H1 (cell line): ENCODE measurements around the gene FZD4. TPM values are rescaled to one million over a fixed set of nuclear protein-coding genes. Genes with fewer than 3 reads are reported as not detected.

Experiments used
- CTCF ChIA-PET: fragments of 300-600 bp; sonication (Branson Sonifier 250); formaldehyde crosslinking; loops from one replicate; lab custom pipeline; 2021; ENCODE audit not compliant: partially characterized antibody; lab: Charles Lee
- POLR2A ChIA-PET: fragments of 300-600 bp; sonication (Branson Sonifier 250); formaldehyde crosslinking; loops from one replicate; lab custom pipeline; 2021; ENCODE audit warnings: inconsistent platforms; ENCODE audit not compliant: partially characterized antibody; lab: Charles Lee
- DNase-seq, 2 experiments: peaks; one replicate each; pipeline versions ENCODE4 v3.0.0 to v3.0.0-alpha.2; 2010 to 2022; ENCODE audit warnings: low spot score in 2 of 2, low read depth in 1 of 2, mixed read lengths in 1 of 2
- FAIRE-seq: peaks from 2 replicates; lab custom pipeline; 2011; peaks lifted over from hg19 to GRCh38; lab: Jason Lieb, UNC
- H2AFZ ChIP-seq: 2 replicates; pipeline ENCODE4 v1.8.1; 2012; ENCODE audit warnings: low read length, inconsistent platforms
- H2AK5ac ChIP-seq: 2 replicates; pipeline ENCODE4 v1.6.1; 2013; ENCODE audit warnings: low read depth, low read length
- H2BK120ac ChIP-seq: replicated peaks from 2 replicates; pipeline ENCODE3; 2013; ENCODE audit warnings: low read depth, low read length, inconsistent platforms
- H2BK12ac ChIP-seq: 2 replicates; pipeline ENCODE4 v1.6.1; 2013; ENCODE audit warnings: low read depth, low read length
- H2BK15ac ChIP-seq: 2 replicates; pipeline ENCODE4 v1.6.1; 2013; ENCODE audit warnings: low read length
- H2BK20ac ChIP-seq: 2 replicates; pipeline ENCODE4 v1.6.1; 2013; ENCODE audit warnings: low read length
- H2BK5ac ChIP-seq: 2 replicates; pipeline ENCODE4 v1.6.1; 2013; ENCODE audit warnings: low read depth, low read length
- H3K14ac ChIP-seq: 2 replicates; pipeline ENCODE4 v1.6.1; 2013; ENCODE audit warnings: inconsistent platforms; ENCODE audit not compliant: insufficient read length
- H3K18ac ChIP-seq: 2 replicates; pipeline ENCODE4 v1.6.1; 2013; ENCODE audit warnings: low read length; ENCODE audit errors: extremely low read depth
- H3K23ac ChIP-seq: 2 replicates; pipeline ENCODE4 v1.6.1; 2013; ENCODE audit warnings: inconsistent platforms; ENCODE audit not compliant: insufficient read length
- H3K23me2 ChIP-seq: 2 replicates; pipeline ENCODE4 v1.6.1; 2013; ENCODE audit warnings: low read depth, low read length
- H3K27ac ChIP-seq: 2 replicates; pipeline ENCODE4 v1.6.1; 2011; ENCODE audit warnings: low read depth, low read length, inconsistent platforms
- H3K27me3 ChIP-seq, 4 experiments: replicated peaks in 1 of 4; 1 replicate in 1 of 4; 2 replicates in 3 of 4; pipeline versions ENCODE4 v1.6.1 to v1.8.1; 2011 to 2013; ENCODE audit warnings: low read length in 3 of 4, mild to moderate bottlenecking in 3 of 4, inconsistent platforms in 2 of 4, mixed read lengths in 2 of 4, moderate library complexity in 1 of 4; ENCODE audit not compliant: control insufficient read depth in 3 of 4, insufficient read depth in 3 of 4; ENCODE audit errors: extremely low read depth in 1 of 4
- H3K36me3 ChIP-seq, 4 experiments: 2 replicates each; pipeline versions ENCODE4 v1.6.1 to v1.8.1; 2011 to 2013; ENCODE audit warnings: mild to moderate bottlenecking in 4 of 4, low read length in 3 of 4, moderate library complexity in 2 of 4, control low read depth in 1 of 4, inconsistent platforms in 1 of 4; ENCODE audit not compliant: insufficient read depth in 4 of 4, control insufficient read depth in 2 of 4
- H3K4ac ChIP-seq: replicated peaks from 2 replicates; pipeline ENCODE3; 2013; ENCODE audit warnings: low read length, low read depth, mixed read lengths, inconsistent platforms; ENCODE audit not compliant: insufficient read length
- H3K4me1 ChIP-seq, 4 experiments: replicated peaks in 1 of 4; 1 replicate in 1 of 4; 2 replicates in 3 of 4; pipeline versions ENCODE4 v1.6.1 to v1.8.1; 2011 to 2013; ENCODE audit warnings: low read length in 3 of 4, inconsistent platforms in 2 of 4, mixed read lengths in 1 of 4; ENCODE audit not compliant: insufficient read depth in 4 of 4, control insufficient read depth in 3 of 4
- H3K4me2 ChIP-seq, 2 experiments: 2 replicates each; pipeline versions ENCODE4 v1.6.1 to v1.8.1; 2011 to 2013; ENCODE audit warnings: low read depth in 2 of 2, low read length in 2 of 2, control low read depth in 1 of 2, inconsistent platforms in 1 of 2, mild to moderate bottlenecking in 1 of 2; ENCODE audit not compliant: insufficient read depth in 1 of 2
- H3K4me3 ChIP-seq, 4 experiments: fragments of 200-600, 300-600 bp in 1 of 4; sonication (generic), shearing (Covaris generic), sonication (Bioruptor Twin) in 1 of 4; 2 replicates each; pipeline versions ENCODE4 v1.5.1 to v1.8.1; 2011 to 2016; ENCODE audit warnings: low read length in 4 of 4, low read depth in 3 of 4, control low read depth in 2 of 4, inconsistent platforms in 2 of 4, mild to moderate bottlenecking in 2 of 4, mixed read lengths in 1 of 4, moderate library complexity in 1 of 4; ENCODE audit not compliant: insufficient read depth in 2 of 4; ENCODE audit errors: extremely low read depth in 1 of 4
- H3K56ac ChIP-seq: replicated peaks from 2 replicates; pipeline ENCODE3; 2013; ENCODE audit warnings: low read depth, mild to moderate bottlenecking, mixed read lengths, low read length, inconsistent platforms; ENCODE audit not compliant: insufficient read length
- H3K79me1 ChIP-seq: 2 replicates; pipeline ENCODE4 v1.6.1; 2013; ENCODE audit warnings: low read depth, low read length, control low read depth
- H3K79me2 ChIP-seq, 2 experiments: 2 replicates each; pipeline versions ENCODE4 v1.6.1 to v1.8.1; 2012 to 2013; ENCODE audit warnings: low read length in 2 of 2, mild to moderate bottlenecking in 2 of 2, inconsistent platforms in 1 of 2; ENCODE audit not compliant: insufficient read depth in 2 of 2, control insufficient read depth in 1 of 2
- H3K9ac ChIP-seq, 4 experiments: replicated peaks in 1 of 4; 1 replicate in 1 of 4; 2 replicates in 3 of 4; pipeline versions ENCODE4 v1.6.1 to v1.8.1; 2011 to 2013; ENCODE audit warnings: low read depth in 3 of 4, low read length in 3 of 4, control low read depth in 2 of 4, mild to moderate bottlenecking in 2 of 4, moderate library complexity in 2 of 4, inconsistent platforms in 1 of 4; ENCODE audit errors: extremely low read depth in 1 of 4
- H3K9me3 ChIP-seq, 2 experiments: 2 replicates each; pipeline versions ENCODE4 v1.6.1 to v1.8.1; 2012 to 2013; ENCODE audit warnings: mild to moderate bottlenecking in 2 of 2, moderate library complexity in 2 of 2, control low read depth in 1 of 2, inconsistent platforms in 1 of 2, low read depth in 1 of 2, low read length in 1 of 2, mixed read lengths in 1 of 2; ENCODE audit not compliant: insufficient read depth in 2 of 2
- H4K20me1 ChIP-seq, 2 experiments: replicated peaks in 1 of 2; 2 replicates each; pipeline versions ENCODE3 to v1.8.1; 2011 to 2013; ENCODE audit warnings: inconsistent platforms in 2 of 2, low read length in 2 of 2, mild to moderate bottlenecking in 1 of 2; ENCODE audit not compliant: insufficient read depth in 2 of 2, control insufficient read depth in 1 of 2
- H4K5ac ChIP-seq: 2 replicates; pipeline ENCODE4 v1.6.1; 2013; ENCODE audit warnings: low read length, low read depth, mixed read lengths, inconsistent platforms; ENCODE audit not compliant: insufficient read length
- H4K8ac ChIP-seq: 2 replicates; pipeline ENCODE4 v1.8.0; 2013; ENCODE audit warnings: mild to moderate bottlenecking, moderate library complexity, low read length, inconsistent platforms; ENCODE audit not compliant: insufficient read depth; ENCODE audit errors: extremely low read depth
- H4K91ac ChIP-seq: replicated peaks from 2 replicates; pipeline ENCODE3; 2013; ENCODE audit warnings: low read length, mixed read lengths, inconsistent platforms; ENCODE audit not compliant: insufficient read length
- RFX5 ChIP-seq: IDR thresholded peaks from 2 replicates; pipeline ENCODE4 v1.6.1; 2011; ENCODE audit warnings: low read depth, low read length, improper control_type of control experiment, borderline replicate concordance
- SIRT6 ChIP-seq: IDR thresholded peaks from one replicate; pipeline ENCODE4 v1.7.1; 2012; ENCODE audit warnings: low read length, inconsistent platforms
- WGBS, 2 experiments: shearing (Covaris generic) in 1 of 2; methylation state at CpG; one replicate each; pipeline versions ENCODE4 v1.1.6 to v1.1.7; 2013 to 2015; ENCODE audit warnings: low lambda C conversion rate in 2 of 2, mixed read lengths in 2 of 2, inconsistent platforms in 1 of 2, low coverage in 1 of 2, missing lambda C conversion rate in 1 of 2; ENCODE audit not compliant: insufficient replicate concordance in 2 of 2, insufficient coverage in 1 of 2, insufficient read length in 1 of 2; ENCODE audit errors: extremely low coverage in 1 of 2, missing lambda C conversion rate in 1 of 2; 5-methylcytosine and 5-hydroxymethylcytosine counted together
- polyA plus RNA-seq, 7 experiments: library from polyadenylated mRNA; depleted of rRNA in 3 of 7; stranded (reverse) in 5 of 7; unstranded in 2 of 7; fragments of >200 nt in 5 of 7; fragments of 200-250 nt in 2 of 7; gene quantifications; 1 replicate in 5 of 7; 2 replicates in 1 of 7; 4 replicates in 1 of 7; pipeline versions ENCODE4 v1.2.1 to v1.2.3, GENCODE V29; 2011 to 2013; ENCODE audit warnings: missing spikeins in 2 of 7, mixed read lengths in 2 of 7
- total RNA-seq: library from RNA; stranded (reverse); fragmentation: NEBNext Ultra II Directional; extraction: Animal tissue kit (Norgen Biotek cat#: 25700); gene quantifications from 2 replicates; pipeline ENCODE4 v1.2.1, GENCODE V29; 2021

The FZD4 gene
- total and polyA plus RNA-seq, 2 of the 8 experiments (the other 6 are each of a cell fraction or from before 2014, with no cell fraction given): 3.1 to 7.1 TPM

DNA sequence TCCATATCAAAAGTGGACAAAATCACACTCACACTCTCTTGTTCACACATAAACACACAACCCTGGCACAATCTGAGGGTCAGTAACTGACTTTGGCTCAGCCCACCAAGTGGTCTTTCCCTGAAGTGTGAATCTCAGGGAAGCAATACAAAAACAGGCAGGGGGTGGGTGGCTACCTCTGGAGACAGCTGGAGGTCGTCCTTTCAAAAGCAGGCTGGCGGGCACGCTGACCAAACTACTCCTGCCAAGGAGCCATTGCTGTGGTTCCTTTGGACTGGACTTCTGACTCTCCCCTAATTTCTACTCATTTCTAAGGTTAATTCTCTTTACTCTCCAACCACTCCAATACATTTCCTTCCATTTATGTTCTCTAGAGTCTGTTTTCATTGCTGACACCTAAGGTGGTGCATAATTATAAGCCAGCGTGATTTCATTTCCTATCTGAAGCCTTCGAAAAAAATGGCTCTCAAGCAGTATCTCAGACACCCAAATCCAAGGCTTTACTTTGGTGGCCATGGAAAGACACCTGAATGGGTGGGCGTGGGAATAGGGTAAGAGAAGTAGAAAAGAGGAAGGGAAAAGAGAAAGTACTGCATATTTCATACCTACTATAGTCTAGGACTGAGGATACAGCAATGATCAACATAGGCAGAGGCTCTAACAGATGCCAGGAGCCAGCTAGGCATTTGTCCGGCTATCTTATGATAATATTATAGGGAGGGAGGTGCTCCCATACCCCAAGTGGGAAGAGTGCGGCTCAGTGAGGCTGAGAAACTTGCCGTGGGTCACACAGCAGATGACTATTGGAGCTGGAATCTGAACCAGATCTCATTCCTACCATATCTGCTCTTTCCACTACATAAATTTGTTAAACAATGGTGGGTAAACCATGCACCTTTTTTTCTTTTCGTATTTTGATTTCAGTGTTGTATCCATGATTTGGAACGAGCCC is 22.0 kb downstream of the FZD4 start:
- Histone ChIP-seq H2AK5ac (no peak overlapping the region), H2BK120ac (no peak overlapping the region), H4K20me1 (no peaks in the 10 kb centered on the region), H3K4me3 (no peak overlapping the region), H2BK12ac (peak overlapping the region; percentile 51; the same call in 1 of the 2 replicates), H3K4ac (no peak overlapping the region), H2BK20ac (no peak overlapping the region; the same call in 1 of the 2 replicates), H3K14ac (no peak overlapping the region), H3K4me2 (no peak overlapping the region), H3K27ac (no peak overlapping the region), H3K18ac (no peak overlapping the region), H3K56ac (no peak overlapping the region), H3K9me3 (no peaks in the 10 kb centered on the region), H3K79me2 (no peaks in the 10 kb centered on the region), H4K91ac (peak overlapping the region; percentile 53), H2AFZ (no peak overlapping the region), H4K5ac (no peak overlapping the region), H3K36me3 (no peaks in the 10 kb centered on the region), H4K8ac (no peak overlapping the region), H3K27me3 (no peaks in the 10 kb centered on the region), H3K9ac (no peak overlapping the region), H2BK5ac (no peak overlapping the region), H3K23ac (no peak overlapping the region), H3K23me2 (no peaks in the 10 kb centered on the region), H3K4me1 (peaks cover 0 to 8% (median 3%) of the 10 kb centered on the region in 4 experiments; a peak in 4 of 7 replicates), H3K79me1 (no peaks in the 10 kb centered on the region), H2BK15ac (no peak overlapping the region)
- TF ChIP-seq RFX5 (no peak), SIRT6 (no peak)
- POLR2A ChIA-PET: no interaction called here
- DNase-seq (no peak), FAIRE-seq (no peak)
- CTCF ChIA-PET: interaction anchor here (0.7 to 2.0 kb wide), 8 partner anchors 8 to 488 kb away, joined by 3 to 4 read pairs (median 3); partner anchors contain the start of gene FZD4
- WGBS, 2 experiments: 74% methylated on average over 11 of the region's 11 CpGs; no CpG with 5 or more reads in 1 of the 2 experiments
